RCC 7860 (cell line): ENCODE data around the gene SCYGR8.

Source experiments
- DNase-seq: peaks from one replicate; pipeline ENCODE4 v3.0.0-alpha.2; 2015; ENCODE audit warnings: low spot score
- FAIRE-seq: peaks from 2 replicates; lab custom pipeline; 2012; peaks lifted over from hg19 to GRCh38; lab: Jason Lieb, UNC

SCYGR8 gene

GRCh38 chr2:227759411-227760118, 13.9 kb downstream of the SCYGR8 start:
- FAIRE-seq (peak; percentile 89), DNase-seq (peak; percentile 81)

DNA sequence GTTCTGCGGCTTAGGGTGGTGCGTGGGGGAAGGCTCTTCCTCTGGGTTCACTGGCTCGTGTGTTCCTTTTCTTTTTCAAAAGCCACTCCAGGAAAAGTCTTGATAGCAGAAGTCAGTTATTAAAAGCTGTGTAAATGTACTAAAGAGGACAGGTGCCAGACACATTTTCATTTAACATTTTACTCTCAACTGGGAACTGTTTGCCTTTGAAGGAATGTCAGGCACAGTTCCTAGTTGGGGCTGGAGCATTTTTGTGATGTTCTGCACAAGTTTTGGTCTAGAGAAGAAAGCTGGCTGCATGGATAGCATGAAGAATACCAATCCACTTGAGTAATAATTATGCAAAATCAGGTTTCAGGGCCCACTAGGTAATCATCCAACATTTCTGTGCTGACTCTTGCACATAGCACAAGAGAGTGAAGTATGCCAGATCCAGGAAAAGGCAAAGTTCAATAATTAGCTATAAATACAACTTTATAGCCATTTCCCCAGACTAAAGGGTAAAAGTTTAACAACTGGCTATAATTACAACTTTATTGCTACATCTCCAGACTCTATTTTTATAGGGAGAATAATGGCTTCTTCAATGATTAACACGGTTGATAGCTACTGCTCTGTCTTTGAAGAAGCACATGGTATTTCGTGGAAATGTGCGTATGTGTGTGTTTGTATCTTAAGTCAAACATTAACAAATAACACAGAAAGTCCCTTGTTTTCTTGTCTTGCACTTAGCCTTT, 16.2 kb downstream of the SCYGR8 start:
- DNase-seq (peak; percentile 55), FAIRE-seq (peak; percentile 95)

DNA sequence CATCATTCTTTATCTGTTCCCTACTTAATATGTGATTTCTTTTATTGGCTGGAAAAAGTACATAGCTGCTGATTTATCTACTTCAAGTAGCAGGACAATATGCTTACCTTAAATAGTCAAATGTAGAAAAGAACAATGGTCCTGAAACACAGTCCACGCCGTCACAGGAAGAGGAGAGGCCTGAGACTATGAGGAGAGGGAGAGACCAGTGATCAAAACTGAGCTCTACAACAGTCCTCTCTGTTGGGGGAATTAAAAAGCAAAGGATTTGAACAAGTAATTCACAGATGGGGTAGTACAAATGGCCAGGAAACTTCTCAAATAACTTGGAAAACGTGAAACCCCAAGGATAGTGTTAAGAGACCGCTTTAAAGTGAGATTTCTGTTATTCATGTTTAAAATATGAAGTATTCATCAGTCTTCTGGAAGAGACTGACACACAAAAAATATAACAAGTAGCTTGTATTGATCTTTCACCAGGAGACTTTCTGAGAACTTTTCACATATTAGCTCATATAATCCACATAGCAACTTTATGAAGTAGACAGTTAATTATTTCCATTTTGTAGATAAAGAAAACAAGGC, 20.2 kb downstream of the SCYGR8 start:
- DNase-seq (no peak), FAIRE-seq (no peak)

GRCh38 chr2:227766373-227766883, 20.7 kb downstream of the SCYGR8 start:
- peak; percentile 84 for FAIRE-seq
- DNase-seq = peak; percentile 64

GRCh38 chr2:227767830-227768229, 22.1 kb downstream of the SCYGR8 start:
- DNase-seq (no peak), FAIRE-seq (no peak)

- FAIRE-seq (no peak), DNase-seq (no peak)
Measured at GRCh38 chr2:227772197-227772661, 26.5 kb downstream of the SCYGR8 start.

GRCh38 chr2:227772932-227773331, 27.2 kb downstream of the SCYGR8 start:
- FAIRE-seq (no peak), DNase-seq (no peak)

GRCh38 chr2:227774011-227774624, 28.4 kb downstream of the SCYGR8 start:
- no peak for FAIRE-seq
- DNase-seq = no peak

GRCh38 chr2:227774895-227775842, 29.5 kb downstream of the SCYGR8 start:
- DNase-seq = no peak
- no peak for FAIRE-seq

GRCh38 chr2:227780981-227781615, 35.4 kb downstream of the SCYGR8 start:
- FAIRE-seq (no peak), DNase-seq (no peak)

GRCh38 chr2:227781841-227782240, 36.1 kb downstream of the SCYGR8 start:
- no peak for FAIRE-seq

DNA sequence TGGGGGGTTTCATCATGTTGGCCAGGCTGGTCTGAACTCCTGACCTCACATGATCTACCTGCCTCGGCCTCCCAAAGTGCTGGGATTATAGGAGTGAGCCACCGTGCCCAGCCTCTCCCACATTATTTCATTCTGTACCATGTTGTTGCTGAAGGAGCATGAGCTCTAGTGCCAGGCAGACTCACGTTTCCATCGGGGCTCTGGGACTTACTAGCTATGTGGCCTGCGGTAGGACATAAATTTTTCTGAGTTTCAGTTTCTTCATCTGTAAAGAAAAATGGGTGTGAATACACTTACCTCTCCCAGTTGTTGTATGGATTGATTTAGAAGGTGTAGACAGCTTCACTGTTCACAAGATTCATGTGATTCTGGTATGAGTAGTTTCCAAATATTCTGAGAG, 37.1 kb downstream of the SCYGR8 start:
- FAIRE-seq (no peak), DNase-seq (no peak)

More at GRCh38 chr2:227781841-227782240, 36.1 kb downstream of the SCYGR8 start:
- no peak for DNase-seq

DNA sequence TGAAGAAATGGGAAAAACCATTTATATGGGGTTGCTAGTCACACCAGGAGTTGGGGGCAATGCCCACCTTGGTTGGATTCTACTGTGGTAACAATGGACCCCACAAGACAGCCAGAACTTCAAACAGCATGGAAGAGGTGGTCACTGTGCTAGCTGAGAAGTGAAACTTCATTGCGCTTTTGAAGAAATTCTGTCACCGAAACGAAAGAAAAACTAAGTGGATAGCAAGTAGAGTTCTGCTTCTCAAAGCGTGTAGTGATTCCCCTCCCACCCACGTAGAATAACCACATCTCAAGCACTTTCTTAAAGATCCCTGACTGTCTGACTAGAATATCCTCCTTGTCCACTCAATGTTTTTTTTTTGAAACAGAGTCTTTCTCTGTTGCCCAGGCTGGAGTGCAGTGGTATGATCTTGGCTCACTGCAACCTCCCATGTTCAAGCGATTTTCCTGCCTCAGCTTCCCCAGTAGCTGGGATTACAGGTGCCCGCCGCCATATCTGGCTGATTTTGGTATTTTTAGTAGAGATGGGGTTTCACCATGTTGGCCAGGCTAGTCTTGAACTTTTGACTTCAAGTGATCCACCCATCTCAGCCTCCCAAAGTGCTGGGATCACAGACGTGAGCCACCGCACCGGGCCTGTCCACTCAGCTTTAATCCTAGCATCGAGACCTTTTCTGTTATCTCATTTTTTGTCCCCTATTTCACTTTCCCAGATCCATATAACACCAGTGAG, 37.9 kb downstream of the SCYGR8 start:
- no peak for FAIRE-seq
- no peak for DNase-seq

- FAIRE-seq (peak; percentile 44), DNase-seq (no peak)
Measured at GRCh38 chr2:227785293-227785692, 39.6 kb downstream of the SCYGR8 start.

DNA sequence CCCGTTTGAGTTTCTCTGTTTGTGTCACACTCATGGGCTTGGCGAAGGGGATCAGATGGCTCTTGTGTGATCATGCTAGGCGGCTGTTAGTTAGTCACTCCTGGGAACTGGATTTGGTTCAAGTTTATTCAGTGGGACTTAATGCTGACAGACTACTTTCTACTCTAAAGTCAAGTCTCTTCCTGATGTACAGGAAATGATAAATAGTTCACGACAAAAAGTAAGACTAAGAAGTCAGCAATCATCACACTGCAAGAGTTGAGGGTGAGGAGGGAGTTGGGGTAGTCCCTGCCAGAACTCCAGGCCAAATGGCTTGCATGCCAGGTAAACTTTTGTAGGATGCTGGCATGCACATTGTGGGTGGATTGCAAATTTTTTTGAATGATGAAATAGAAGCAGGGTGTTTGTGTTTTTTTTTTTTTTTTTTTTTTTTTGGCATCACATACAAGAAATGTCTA, 42.9 kb downstream of the SCYGR8 start:
- DNase-seq (peak; percentile 47), FAIRE-seq (no peak)

- FAIRE-seq = no peak
Measured at GRCh38 chr2:227789803-227790202, 44.1 kb downstream of the SCYGR8 start.

GRCh38 chr2:227793148-227793712, 47.5 kb downstream of the SCYGR8 start:
- DNase-seq = no peak
- no peak for FAIRE-seq

More at GRCh38 chr2:227789803-227790202, 44.1 kb downstream of the SCYGR8 start:
- no peak for DNase-seq
